KMS-11 (cell line): ENCODE measurements around the gene SLC26A2.

Experiments used
- H2AFZ ChIP-seq: fragments of 200-600 bp; sonication (generic); 2 replicates; pipeline ENCODE4 v1.6.1; 2016; ENCODE audit warnings: antibody characterized with exemption, mixed run types, low read depth
- H3K27ac ChIP-seq: fragments of 200-600 bp; sonication (generic); 2 replicates; pipeline ENCODE4 v1.6.1; 2016; ENCODE audit warnings: mild to moderate bottlenecking, mixed run types
- H3K27me3 ChIP-seq: fragments of 200-600 bp; sonication (generic); 2 replicates; pipeline ENCODE4 v1.6.1; 2017; ENCODE audit warnings: mild to moderate bottlenecking, low read depth, mixed run types, moderate library complexity; ENCODE audit not compliant: insufficient read depth
- H3K36me3 ChIP-seq: fragments of 200-600 bp; sonication (generic); 2 replicates; pipeline ENCODE4 v1.6.1; 2017; ENCODE audit warnings: mild to moderate bottlenecking, mixed run types; ENCODE audit not compliant: insufficient read depth
- H3K4me1 ChIP-seq: fragments of 200-600 bp; sonication (generic); 2 replicates; pipeline ENCODE4 v1.6.1; 2016; ENCODE audit warnings: mild to moderate bottlenecking, low read depth, mixed run types; ENCODE audit not compliant: poor library complexity, severe bottlenecking
- H3K4me2 ChIP-seq: fragments of 200-600 bp; sonication (generic); 2 replicates; pipeline ENCODE4 v1.7.0; 2016; ENCODE audit warnings: mild to moderate bottlenecking, mixed run types
- H3K4me3 ChIP-seq: fragments of 200-600 bp; sonication (generic); IDR thresholded peaks from 2 replicates; pipeline ENCODE4 v1.6.1; 2017; ENCODE audit warnings: low read depth, low read length, mixed read lengths; ENCODE audit not compliant: insufficient read depth
- H3K79me2 ChIP-seq: fragments of 200-600 bp; sonication (generic); 2 replicates; pipeline ENCODE4 v1.6.1; 2016; ENCODE audit warnings: low read depth, mixed run types; ENCODE audit not compliant: insufficient read depth
- H3K9ac ChIP-seq: fragments of 200-600 bp; sonication (generic); 2 replicates; pipeline ENCODE4 v1.6.1; 2016; ENCODE audit warnings: mild to moderate bottlenecking, mixed run types
- H4K20me1 ChIP-seq: fragments of 200-600 bp; sonication (generic); 2 replicates; pipeline ENCODE4 v1.6.1; 2016; ENCODE audit warnings: mild to moderate bottlenecking, mixed run types; ENCODE audit not compliant: insufficient read depth
- CTCF ChIP-seq: fragments of 200-600 bp; sonication (generic); conservative IDR thresholded peaks from 2 replicates; pipeline ENCODE4 v1.6.1; 2017; ENCODE audit warnings: low read depth, mild to moderate bottlenecking, antibody characterized with exemption, low read length, moderate library complexity, mixed read lengths

SLC26A2 gene

GRCh38 chr5:150020249-150020648, 59.7 kb downstream of the SLC26A2 start:
- Histone ChIP-seq H2AFZ (no peak overlapping the region), H3K79me2 (no peaks in the 10 kb centered on the region), H3K27me3 (no peaks in the 10 kb centered on the region), H3K36me3 (no peaks in the 10 kb centered on the region; the same call in 1 of the 2 replicates), H3K4me3 (no peak overlapping the region), H3K27ac (no peak overlapping the region), H3K9ac (no peak overlapping the region), H4K20me1 (no peaks in the 10 kb centered on the region), H3K4me2 (no peak overlapping the region), H3K4me1 (peaks cover 24% of the 10 kb centered on the region)
- no peak for TF ChIP-seq CTCF

GRCh38 chr5:150021491-150022157, 61.1 kb downstream of the SLC26A2 start:
- Histone ChIP-seq H3K27me3 (no peaks in the 10 kb centered on the region), H3K4me3 (no peak overlapping the region), H3K27ac (no peak overlapping the region), H2AFZ (no peak overlapping the region), H3K4me2 (peak overlapping the region; percentile 45; the same call in 1 of the 2 replicates), H3K79me2 (no peaks in the 10 kb centered on the region), H3K4me1 (peaks cover 24% of the 10 kb centered on the region), H3K9ac (no peak overlapping the region), H3K36me3 (no peaks in the 10 kb centered on the region), H4K20me1 (no peaks in the 10 kb centered on the region)
- TF ChIP-seq CTCF: no peak

- TF ChIP-seq CTCF: no peak
- H3K4me1 ChIP-seq: peaks cover 24% of the 10 kb centered on the region
Measured at GRCh38 chr5:150022158-150022531, 61.6 kb downstream of the SLC26A2 start.

GRCh38 chr5:150022681-150023080, 62.1 kb downstream of the SLC26A2 start:
- H3K9ac ChIP-seq: no peak overlapping the region
- TF ChIP-seq CTCF: no peak
- H3K27ac ChIP-seq: no peak overlapping the region
- no peak overlapping the region for H2AFZ ChIP-seq
- no peaks in the 10 kb centered on the region for H4K20me1 ChIP-seq
- no peak overlapping the region for H3K4me2 ChIP-seq
- no peak overlapping the region for H3K4me3 ChIP-seq
- H3K79me2 ChIP-seq: no peaks in the 10 kb centered on the region
- H3K36me3 ChIP-seq: no peaks in the 10 kb centered on the region
- H3K27me3 ChIP-seq: no peaks in the 10 kb centered on the region
- peaks cover 24% of the 10 kb centered on the region for H3K4me1 ChIP-seq

More at GRCh38 chr5:150022158-150022531, 61.6 kb downstream of the SLC26A2 start:
- H4K20me1 ChIP-seq: no peaks in the 10 kb centered on the region
- H3K79me2 ChIP-seq: no peaks in the 10 kb centered on the region
- H3K36me3 ChIP-seq: no peaks in the 10 kb centered on the region
- no peak overlapping the region for H3K4me3 ChIP-seq
- H3K27me3 ChIP-seq: no peaks in the 10 kb centered on the region
- no peak overlapping the region for H2AFZ ChIP-seq
- H3K9ac ChIP-seq: no peak overlapping the region
- H3K27ac ChIP-seq: no peak overlapping the region
- H3K4me2 ChIP-seq: peak overlapping the region; percentile 45; the same call in 1 of the 2 replicates
